ENCODE results near the gene MED22.

MED22 gene

DNA sequence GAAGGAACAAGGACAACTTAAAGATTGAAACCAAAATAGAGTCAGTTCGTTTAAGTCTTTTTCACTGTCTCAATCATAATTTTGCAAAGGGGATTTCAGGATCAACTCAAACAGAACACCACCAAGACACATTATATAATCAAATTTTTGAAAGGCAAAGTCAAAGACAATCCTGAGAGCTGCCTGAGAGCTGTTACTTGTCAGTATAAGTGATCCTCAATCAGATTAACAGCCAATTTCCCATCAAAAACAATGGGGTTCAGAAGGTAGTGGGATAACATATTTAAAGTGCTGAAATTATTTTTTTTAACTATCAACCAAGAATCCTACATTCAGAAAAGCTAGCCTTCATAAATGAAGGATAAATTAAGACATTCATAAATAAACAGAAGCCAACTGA is 53.7 kb downstream of the MED22 start:
- Histone ChIP-seq H3K27ac (ENCODE audit: low read depth, low read length) (no peak overlapping the region), H3K9ac (ENCODE audit: low read length) (no peak overlapping the region), H3K79me2 (ENCODE audit: insufficient read depth, low read length) (no peaks in the 10 kb centered on the region), H3K4me2 (ENCODE audit: low read depth, low read length, poor library complexity, severe bottlenecking) (no peak overlapping the region), H4K20me1 (ENCODE audit: low read depth, low read length) (no peaks in the 10 kb centered on the region), H3K9me2 (replicated peaks; ENCODE audit: insufficient read depth, low read length) (no peaks in the 10 kb centered on the region), H3K36me3 (ENCODE audit: low read length) (no peaks in the 10 kb centered on the region), H3K4me3 (ENCODE audit: insufficient read depth, low read length, poor library complexity, severe bottlenecking) (no peak overlapping the region), H3F3A (ENCODE audit: insufficient read depth) (no peaks in the 10 kb centered on the region), H3K27me3 (ENCODE audit: low read length) (no peaks in the 10 kb centered on the region), H2AFZ (ENCODE audit: low read depth, low read length, severe bottlenecking) (no peak overlapping the region), H3K9me3 (ENCODE audit: insufficient read depth, low read length) (peaks cover 27% of the 10 kb centered on the region; the same call in 1 of the 2 replicates)
- TF ChIP-seq EZH2phosphoT487 (conservative IDR thresholded peaks at IDR 0.05; ENCODE audit: low read length) = no peak
- TF ChIP-seq, protein P1, sequence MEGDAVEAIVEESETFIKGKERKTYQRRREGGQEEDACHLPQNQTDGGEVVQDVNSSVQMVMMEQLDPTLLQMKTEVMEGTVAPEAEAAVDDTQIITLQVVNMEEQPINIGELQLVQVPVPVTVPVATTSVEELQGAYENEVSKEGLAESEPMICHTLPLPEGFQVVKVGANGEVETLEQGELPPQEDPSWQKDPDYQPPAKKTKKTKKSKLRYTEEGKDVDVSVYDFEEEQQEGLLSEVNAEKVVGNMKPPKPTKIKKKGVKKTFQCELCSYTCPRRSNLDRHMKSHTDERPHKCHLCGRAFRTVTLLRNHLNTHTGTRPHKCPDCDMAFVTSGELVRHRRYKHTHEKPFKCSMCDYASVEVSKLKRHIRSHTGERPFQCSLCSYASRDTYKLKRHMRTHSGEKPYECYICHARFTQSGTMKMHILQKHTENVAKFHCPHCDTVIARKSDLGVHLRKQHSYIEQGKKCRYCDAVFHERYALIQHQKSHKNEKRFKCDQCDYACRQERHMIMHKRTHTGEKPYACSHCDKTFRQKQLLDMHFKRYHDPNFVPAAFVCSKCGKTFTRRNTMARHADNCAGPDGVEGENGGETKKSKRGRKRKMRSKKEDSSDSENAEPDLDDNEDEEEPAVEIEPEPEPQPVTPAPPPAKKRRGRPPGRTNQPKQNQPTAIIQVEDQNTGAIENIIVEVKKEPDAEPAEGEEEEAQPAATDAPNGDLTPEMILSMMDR (IDR thresholded peaks at IDR 0.05; ENCODE audit: insufficient read depth, low read length, poor library complexity, severe bottlenecking) = no peak

DNA sequence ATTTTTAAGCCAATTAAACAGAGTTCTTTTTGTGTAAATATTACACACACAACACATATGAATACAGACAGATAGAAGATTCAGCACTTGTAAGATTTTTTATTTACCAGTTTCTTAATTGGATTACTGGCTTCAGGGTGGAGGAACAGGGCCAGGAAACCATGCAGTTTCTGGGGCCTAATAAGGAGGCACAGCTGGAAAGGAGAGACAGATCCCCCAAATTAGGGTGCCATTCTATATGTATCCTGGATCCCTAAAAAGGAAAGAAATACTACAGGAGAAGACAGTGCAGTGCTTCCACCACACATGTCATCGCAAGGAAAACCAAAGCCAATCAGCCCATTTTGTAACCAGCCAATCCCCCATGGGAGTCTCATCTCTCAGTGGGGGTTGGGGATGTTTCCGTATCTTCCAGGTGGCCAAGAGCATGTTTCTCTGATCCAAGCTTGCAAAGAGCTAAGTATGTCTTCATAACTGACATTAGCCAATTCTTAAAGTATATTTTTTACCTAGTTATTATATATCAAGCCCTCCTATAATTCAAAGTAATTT is 57.1 kb downstream of the MED22 start:
- H3F3A ChIP-seq (ENCODE audit: insufficient read depth) = no peaks in the 10 kb centered on the region
- TF ChIP-seq, protein P1 (IDR thresholded peaks at IDR 0.05; ENCODE audit: insufficient read depth, low read length, poor library complexity, severe bottlenecking) = no peak
- TF ChIP-seq EZH2phosphoT487 (conservative IDR thresholded peaks at IDR 0.05; ENCODE audit: low read length) = no peak
- no peaks in the 10 kb centered on the region for H4K20me1 ChIP-seq (ENCODE audit: low read depth, low read length)
- H3K27ac ChIP-seq (ENCODE audit: low read depth, low read length) = no peak overlapping the region
- no peak overlapping the region for H2AFZ ChIP-seq (ENCODE audit: low read depth, low read length, severe bottlenecking)
- H3K9ac ChIP-seq (ENCODE audit: low read length) = no peak overlapping the region
- no peaks in the 10 kb centered on the region for H3K79me2 ChIP-seq (ENCODE audit: insufficient read depth, low read length)
- H3K27me3 ChIP-seq (ENCODE audit: low read length) = no peaks in the 10 kb centered on the region
- H3K9me2 ChIP-seq (replicated peaks; ENCODE audit: insufficient read depth, low read length) = no peaks in the 10 kb centered on the region
- H3K9me3 ChIP-seq (ENCODE audit: insufficient read depth, low read length) = peaks cover 36% of the 10 kb centered on the region; the same call in 1 of the 2 replicates
- H3K4me2 ChIP-seq (ENCODE audit: low read depth, low read length, poor library complexity, severe bottlenecking) = no peak overlapping the region
- no peaks in the 10 kb centered on the region for H3K36me3 ChIP-seq (ENCODE audit: low read length)
- H3K4me3 ChIP-seq (ENCODE audit: insufficient read depth, low read length, poor library complexity, severe bottlenecking) = no peak overlapping the region

Measured in SU-DHL-6 (cell line).